ENCODE results near the gene ZCCHC10. TPM values are rescaled to one million over a fixed set of nuclear protein-coding genes. Genes with fewer than 3 reads are reported as not detected.
"Not testable (repeated sequence)": the region's sequence is repeated elsewhere in the genome, so short reads cannot be mapped to it uniquely, and the experiment has no call there.

Gene ZCCHC10
- total and polyA plus RNA-seq, 2 donors (not counting 3 experiments of a cell fraction or from before 2014, with no cell fraction given): 25.9 to 32.1 TPM

DNA sequence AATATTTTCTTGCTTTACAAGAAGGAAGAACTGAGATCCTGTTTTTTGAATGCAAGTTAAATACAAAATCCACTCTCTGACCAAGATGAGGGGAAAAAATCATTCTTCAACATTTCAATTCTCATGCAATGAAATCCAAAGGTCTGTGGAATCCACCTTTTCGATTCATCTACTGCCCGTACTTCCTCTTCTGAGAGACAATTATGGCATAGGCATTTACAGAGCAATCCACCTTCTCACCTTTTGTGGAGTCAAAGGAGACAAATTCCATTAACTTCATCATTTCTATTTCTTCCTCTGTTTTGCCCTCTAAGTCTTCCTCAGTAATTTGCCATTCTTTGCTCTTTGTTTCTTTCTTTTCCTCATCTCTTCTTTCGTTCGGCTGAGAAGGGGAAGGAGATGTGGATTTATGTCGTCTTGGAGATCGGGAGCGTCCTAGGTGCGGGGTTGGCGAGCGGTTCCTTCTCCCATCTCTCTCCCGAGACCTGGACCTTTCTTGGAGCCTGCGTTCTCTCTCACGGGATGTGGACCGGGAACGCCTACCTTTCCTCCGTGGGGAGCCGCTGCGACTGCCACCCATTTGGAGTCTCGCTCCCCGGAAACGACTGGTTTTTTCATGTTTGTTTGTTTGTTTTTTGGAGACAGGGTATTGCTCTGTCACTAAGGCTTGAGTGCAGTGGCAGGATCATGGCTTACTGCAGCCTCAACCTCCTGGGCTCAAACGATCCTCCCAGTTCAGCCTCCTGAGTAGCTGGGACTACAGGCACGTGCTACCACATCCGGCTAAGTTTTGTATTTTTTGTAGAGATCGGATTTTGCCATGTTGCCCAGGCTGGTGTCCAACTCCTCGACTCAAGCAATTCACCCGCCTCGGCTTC is 38.6 kb downstream of the ZCCHC10 start:
- H3K36me3 ChIP-seq (ENCODE audit: control insufficient read depth in 2 of 2, extremely low read depth in 1 of 2, insufficient read depth in 2 of 2, low read length in 2 of 2): no peaks in the 10 kb centered on the region
- ChIA-PET POLR2A (no interaction called here), CTCF (no interaction called here)
- no peak overlapping the region for H3K4me2 ChIP-seq (ENCODE audit: insufficient read depth, low read length)
- no peak overlapping the region for H2AFZ ChIP-seq (ENCODE audit: low read depth, low read length)
- H3K27me3 ChIP-seq (ENCODE audit: control insufficient read depth in 2 of 2, insufficient read depth in 2 of 2, low read length in 2 of 2): peaks cover 0 to 2% of the 10 kb centered on the region in 2 experiments
- no peaks in the 10 kb centered on the region for H4K20me1 ChIP-seq (replicated peaks; ENCODE audit: control insufficient read depth, extremely low read depth, insufficient read depth, low read length)
- DNase-seq (ENCODE audit: low read depth, low spot score) (no peak), FAIRE-seq (no peak)
- no peaks in the 10 kb centered on the region for H3K9me1 ChIP-seq (replicated peaks; ENCODE audit: control insufficient read depth, extremely low read depth, insufficient read depth, low read length)
- dilution Hi-C loops (cut with MboI; ENCODE audit: extremely low pct_ligation_motif_present, low sequenced_read_pairs) (no loop called here), intact Hi-C loops (cut with micrococcal nuclease) (no loop called here)
- H3K4me1 ChIP-seq (ENCODE audit: control insufficient read depth, extremely low read depth, insufficient read depth, low read length): no peaks in the 10 kb centered on the region
- TF ChIP-seq, protein P1, sequence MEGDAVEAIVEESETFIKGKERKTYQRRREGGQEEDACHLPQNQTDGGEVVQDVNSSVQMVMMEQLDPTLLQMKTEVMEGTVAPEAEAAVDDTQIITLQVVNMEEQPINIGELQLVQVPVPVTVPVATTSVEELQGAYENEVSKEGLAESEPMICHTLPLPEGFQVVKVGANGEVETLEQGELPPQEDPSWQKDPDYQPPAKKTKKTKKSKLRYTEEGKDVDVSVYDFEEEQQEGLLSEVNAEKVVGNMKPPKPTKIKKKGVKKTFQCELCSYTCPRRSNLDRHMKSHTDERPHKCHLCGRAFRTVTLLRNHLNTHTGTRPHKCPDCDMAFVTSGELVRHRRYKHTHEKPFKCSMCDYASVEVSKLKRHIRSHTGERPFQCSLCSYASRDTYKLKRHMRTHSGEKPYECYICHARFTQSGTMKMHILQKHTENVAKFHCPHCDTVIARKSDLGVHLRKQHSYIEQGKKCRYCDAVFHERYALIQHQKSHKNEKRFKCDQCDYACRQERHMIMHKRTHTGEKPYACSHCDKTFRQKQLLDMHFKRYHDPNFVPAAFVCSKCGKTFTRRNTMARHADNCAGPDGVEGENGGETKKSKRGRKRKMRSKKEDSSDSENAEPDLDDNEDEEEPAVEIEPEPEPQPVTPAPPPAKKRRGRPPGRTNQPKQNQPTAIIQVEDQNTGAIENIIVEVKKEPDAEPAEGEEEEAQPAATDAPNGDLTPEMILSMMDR (IDR thresholded peaks at IDR 0.05; ENCODE audit: extremely low read depth in 1 of 2, insufficient read depth in 1 of 2, low read depth in 1 of 2, low read length in 2 of 2): no peak
- TF ChIP-seq MYC (IDR thresholded peaks at IDR 0.05; ENCODE audit: low read depth, low read length) (no peak), FOS (IDR thresholded peaks at IDR 0.05; ENCODE audit: borderline replicate concordance, insufficient read depth, low read length) (no peak), POLR2A (IDR thresholded peaks at IDR 0.05; ENCODE audit: low read depth, low read length) (no peak), GATA2 (IDR thresholded peaks at IDR 0.05; ENCODE audit: insufficient read depth, insufficient read length, low read depth, low read length) (no peak), EZH2 (IDR thresholded peaks at IDR 0.05; ENCODE audit: borderline replicate concordance, low read depth, low read length, severe bottlenecking) (no peak), JUN (IDR thresholded peaks at IDR 0.05; ENCODE audit: borderline replicate concordance, insufficient read depth, insufficient read length, low read depth) (no peak), POLR2AphosphoS5 (IDR thresholded peaks at IDR 0.05; ENCODE audit: insufficient read depth, low read depth, low read length) (no peak)
- TF ChIP-seq, protein P2, sequence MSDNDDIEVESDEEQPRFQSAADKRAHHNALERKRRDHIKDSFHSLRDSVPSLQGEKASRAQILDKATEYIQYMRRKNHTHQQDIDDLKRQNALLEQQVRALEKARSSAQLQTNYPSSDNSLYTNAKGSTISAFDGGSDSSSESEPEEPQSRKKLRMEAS (IDR thresholded peaks at IDR 0.05; ENCODE audit: insufficient read depth, insufficient read length): no peak
- H3K79me2 ChIP-seq (ENCODE audit: control insufficient read depth, insufficient read depth, low read length): no peaks in the 10 kb centered on the region
- no peaks in the 10 kb centered on the region for H3K9me3 ChIP-seq (replicated peaks; ENCODE audit: control insufficient read depth, insufficient read depth, low read length)
- no peak overlapping the region for H3K27ac ChIP-seq (ENCODE audit: insufficient read depth, low read depth, low read length)
- BruUV-seq (replicated peaks): no TSS peak
- H3K9ac ChIP-seq (replicated peaks; ENCODE audit: extremely low read depth, insufficient read depth, low read length): no peak overlapping the region
- H3K4me3 ChIP-seq (replicated peaks in 1 of 3; ENCODE audit: insufficient read depth in 1 of 3, low read depth in 1 of 3, low read length in 3 of 3): no peak overlapping the region

DNA sequence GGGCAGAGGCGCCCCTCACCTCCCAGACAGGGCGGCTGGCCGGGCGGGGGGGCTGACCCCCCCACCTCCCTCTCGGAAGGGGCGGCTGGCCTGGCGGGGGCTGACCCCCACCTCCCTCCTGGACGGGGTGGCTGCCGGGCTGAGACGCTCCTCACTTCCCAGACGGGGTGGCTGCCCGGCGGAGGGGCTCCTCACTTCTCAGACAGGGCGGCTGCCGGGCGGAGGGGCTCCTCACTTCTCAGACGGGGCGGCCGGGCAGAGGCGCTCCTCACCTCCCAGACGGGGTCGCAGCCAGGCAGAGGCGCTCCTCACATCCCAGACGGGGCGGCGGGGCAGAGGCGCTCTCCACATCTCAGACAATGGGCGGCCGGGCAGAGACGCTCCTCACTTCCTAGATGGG is 43.4 kb downstream of the ZCCHC10 start:
- H4K20me1 ChIP-seq (replicated peaks; ENCODE audit: control insufficient read depth, extremely low read depth, insufficient read depth, low read length); DNase-seq (ENCODE audit: low read depth, low spot score); H3K9me1 ChIP-seq (replicated peaks; ENCODE audit: control insufficient read depth, extremely low read depth, insufficient read depth, low read length); H3K27me3 ChIP-seq (ENCODE audit: control insufficient read depth in 2 of 2, insufficient read depth in 2 of 2, low read length in 2 of 2); FAIRE-seq; POLR2A ChIA-PET; H3K36me3 ChIP-seq (ENCODE audit: control insufficient read depth in 2 of 2, extremely low read depth in 1 of 2, insufficient read depth in 2 of 2, low read length in 2 of 2); CTCF ChIA-PET; intact Hi-C loops (cut with micrococcal nuclease); H3K79me2 ChIP-seq (ENCODE audit: control insufficient read depth, insufficient read depth, low read length); dilution Hi-C loops (cut with MboI; ENCODE audit: extremely low pct_ligation_motif_present, low sequenced_read_pairs); H3K9me3 ChIP-seq (replicated peaks; ENCODE audit: control insufficient read depth, insufficient read depth, low read length); H3K9ac ChIP-seq (replicated peaks; ENCODE audit: extremely low read depth, insufficient read depth, low read length); H3K4me3 ChIP-seq (replicated peaks in 1 of 3; ENCODE audit: insufficient read depth in 1 of 3, low read depth in 1 of 3, low read length in 3 of 3); BruUV-seq (replicated peaks); H3K4me1 ChIP-seq (ENCODE audit: control insufficient read depth, extremely low read depth, insufficient read depth, low read length); H2AFZ ChIP-seq (ENCODE audit: low read depth, low read length); H3K27ac ChIP-seq (ENCODE audit: insufficient read depth, low read depth, low read length); H3K4me2 ChIP-seq (ENCODE audit: insufficient read depth, low read length): not testable (repeated sequence)

Measured in endothelial cell of umbilical vein (primary cell).